Skin of body (tissue), 2 donors: Measurements from ENCODE around the gene HTR2B. TPM values are rescaled to one million over a fixed set of nuclear protein-coding genes. Genes with fewer than 3 reads are reported as not detected.
A peak's percentile ranks its signal among the peaks of the same experiment; 100 is the strongest.
"Not testable (repeated sequence)": the region's sequence is repeated elsewhere in the genome, so short reads cannot be mapped to it uniquely, and the experiment has no call there.

Source experiments
- DNase-seq: peaks from one replicate; lab custom pipeline; 2025; lab: John Stamatoyannopoulos, UW
- total RNA-seq: library from RNA; depleted of rRNA; stranded (reverse); fragments of >200 nt; gene quantifications from one replicate; pipeline ENCODE4 v1.2.3, GENCODE V29; 2014

The HTR2B gene
- total RNA-seq, 1 donor from 2014 or later, result 0.30 TPM

GRCh38 chr2:231133365-231134099, 8.7 kb upstream of the HTR2B start:
- DNase-seq, result no peak

GRCh38 chr2:231132129-231132528, 7.3 kb upstream of the HTR2B start:
- DNase-seq, result no peak

- DNase-seq, result no peak
Observed at GRCh38 chr2:231130336-231131056, 5.7 kb upstream of the HTR2B start.

GRCh38 chr2:231129216-231129615, 4.4 kb upstream of the HTR2B start:
- no peak for DNase-seq

- DNase-seq, result no peak
Observed at GRCh38 chr2:231128541-231128940, 3.7 kb upstream of the HTR2B start.

- DNase-seq, result no peak
Observed at GRCh38 chr2:231127936-231128335, 3.1 kb upstream of the HTR2B start.

GRCh38 chr2:231127480-231127879, 2.6 kb upstream of the HTR2B start:
- no peak for DNase-seq

GRCh38 chr2:231126123-231126522, 1.3 kb upstream of the HTR2B start:
- DNase-seq, result no peak

GRCh38 chr2:231123362-231123898, 1.4 kb downstream of the HTR2B start:
- DNase-seq, result no peak

GRCh38 chr2:231118614-231118942, 6.3 kb downstream of the HTR2B start:
- no peak for DNase-seq

GRCh38 chr2:231117922-231118613, 6.8 kb downstream of the HTR2B start:
- DNase-seq, result no peak

GRCh38 chr2:231117148-231117547, 7.7 kb downstream of the HTR2B start:
- DNase-seq, result no peak

- DNase-seq, result no peak
Observed at GRCh38 chr2:231115651-231116050, 9.2 kb downstream of the HTR2B start.

- no peak for DNase-seq
Observed at GRCh38 chr2:231113489-231113888, 11.4 kb downstream of the HTR2B start.

GRCh38 chr2:231111987-231112386, 12.9 kb downstream of the HTR2B start:
- no peak for DNase-seq

- peak; percentile 44 for DNase-seq
Observed at GRCh38 chr2:231110551-231110950, 14.3 kb downstream of the HTR2B start.

GRCh38 chr2:231104115-231104713, 20.6 kb downstream of the HTR2B start:
- peak; percentile 69 for DNase-seq

- no peak for DNase-seq
Observed at GRCh38 chr2:231102772-231103171, 22.1 kb downstream of the HTR2B start.

GRCh38 chr2:231100990-231101389, 23.9 kb downstream of the HTR2B start:
- DNase-seq, result no peak

- not testable (repeated sequence) for DNase-seq
Observed at GRCh38 chr2:231100321-231100720, 24.5 kb downstream of the HTR2B start.

- DNase-seq, result no peak
Observed at GRCh38 chr2:231099918-231100317, 24.9 kb downstream of the HTR2B start.
